Ishikawa (cell line): ENCODE results near the gene CYBA.

Experiments
- CEBPB ChIP-seq: IDR thresholded peaks from 2 replicates; pipeline ENCODE4 v1.6.1; 2012
- CREB1 ChIP-seq: IDR thresholded peaks from 2 replicates; pipeline ENCODE4 v1.6.1; 2012; ENCODE audit warnings: low read depth
- EGR1 ChIP-seq: IDR thresholded peaks from 2 replicates; pipeline ENCODE4 v1.6.1; 2012
- EP300 ChIP-seq: IDR thresholded peaks from 2 replicates; pipeline ENCODE4 v1.6.1; 2012; ENCODE audit warnings: borderline replicate concordance
- FOXM1 ChIP-seq: IDR thresholded peaks from 2 replicates; pipeline ENCODE4 v1.6.1; 2012; ENCODE audit warnings: low read depth, borderline replicate concordance
- NFIC ChIP-seq: IDR thresholded peaks from 2 replicates; pipeline ENCODE4 v1.6.1; 2012
- RAD21 ChIP-seq: IDR thresholded peaks from 2 replicates; pipeline ENCODE4 v1.6.1; 2012; ENCODE audit warnings: low read depth
- TAF1 ChIP-seq: IDR thresholded peaks from 2 replicates; pipeline ENCODE4 v1.6.1; 2012; ENCODE audit warnings: low read depth, mild to moderate bottlenecking
- TCF12 ChIP-seq: IDR thresholded peaks from 2 replicates; pipeline ENCODE4 v1.6.1; 2012; ENCODE audit warnings: low read depth
- TEAD4 ChIP-seq: IDR thresholded peaks from 2 replicates; pipeline ENCODE4 v1.6.1; 2012
- YY1 ChIP-seq: IDR thresholded peaks from 2 replicates; pipeline ENCODE4 v1.6.1; 2012; ENCODE audit warnings: low read depth
- ZBTB7A ChIP-seq: IDR thresholded peaks from 2 replicates; pipeline ENCODE4 v1.6.1; 2012; ENCODE audit warnings: low read depth
- TF ChIP-seq, protein P1 (sequence below): IDR thresholded peaks from 2 replicates; pipeline ENCODE4 v1.6.1; 2012
- TF ChIP-seq, protein P2 (sequence below): IDR thresholded peaks from 2 replicates; pipeline ENCODE4 v1.6.1; 2012
- TF ChIP-seq, protein P3 (sequence below): IDR thresholded peaks from 2 replicates; pipeline ENCODE4 v1.6.1; 2012; ENCODE audit warnings: low read depth, mild to moderate bottlenecking

The CYBA gene

DNA sequence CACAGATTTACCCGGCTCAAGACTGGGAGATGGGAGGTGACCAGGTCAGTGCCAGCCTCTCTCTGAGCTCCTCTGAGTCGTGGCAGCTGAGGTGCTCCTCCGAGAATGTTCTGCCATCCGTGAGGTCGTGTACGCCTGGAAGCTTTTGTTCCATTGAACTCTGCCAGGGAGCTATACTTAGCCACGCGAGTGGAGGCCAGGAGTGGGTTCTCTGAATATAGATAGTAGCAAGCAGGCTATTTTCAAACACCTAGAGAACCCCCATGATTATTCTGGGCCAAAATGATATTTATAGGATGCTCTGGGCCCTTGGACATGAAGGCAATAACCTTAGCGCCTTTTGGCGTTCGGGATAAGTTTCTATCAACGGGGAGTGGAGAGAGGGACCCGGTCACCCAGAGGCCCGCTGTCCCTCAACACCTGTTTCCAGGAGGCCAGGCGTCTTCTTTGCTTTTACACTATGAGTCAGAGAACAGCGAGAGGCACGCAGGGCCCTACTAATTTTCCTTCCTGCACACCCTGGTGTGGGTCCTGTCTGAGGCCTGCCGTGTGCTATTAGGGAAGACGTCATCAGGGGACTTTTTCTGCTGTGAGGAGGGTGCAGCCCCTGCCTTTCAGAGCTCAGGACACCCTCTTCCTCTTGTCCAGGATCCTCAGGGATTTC is 23.0 kb upstream of the CYBA start:
- TF ChIP-seq EGR1 (no peak), YY1 (no peak), CREB1 (no peak), ZBTB7A (no peak)
- TF ChIP-seq, protein P1, sequence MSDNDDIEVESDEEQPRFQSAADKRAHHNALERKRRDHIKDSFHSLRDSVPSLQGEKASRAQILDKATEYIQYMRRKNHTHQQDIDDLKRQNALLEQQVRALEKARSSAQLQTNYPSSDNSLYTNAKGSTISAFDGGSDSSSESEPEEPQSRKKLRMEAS: no peak

DNA sequence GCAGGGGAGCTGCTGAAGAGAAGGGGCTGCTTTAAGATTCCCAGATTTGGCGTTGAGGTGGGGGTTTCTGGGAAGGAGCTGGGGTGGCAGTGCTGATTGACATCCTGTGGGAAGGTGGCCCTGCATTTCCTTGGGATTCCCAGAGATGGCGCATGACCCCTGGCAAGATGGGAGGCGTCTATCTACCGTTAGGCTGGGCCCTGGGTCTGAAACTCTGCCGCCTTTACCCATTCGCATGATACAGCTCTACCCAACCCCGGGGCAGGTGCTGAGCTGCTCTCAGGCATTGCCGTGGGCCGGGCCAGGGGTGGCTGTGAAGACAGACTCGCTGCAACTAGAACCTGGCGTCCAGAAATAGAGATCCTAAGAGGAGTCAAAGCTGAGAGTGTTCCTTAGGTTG is 21.9 kb upstream of the CYBA start:
- TF ChIP-seq TCF12: no peak
- TF ChIP-seq TAF1: no peak
- TF ChIP-seq, protein P1: no peak
- TF ChIP-seq RAD21: peak; percentile 29; the same call in 1 of the 2 replicates

DNA sequence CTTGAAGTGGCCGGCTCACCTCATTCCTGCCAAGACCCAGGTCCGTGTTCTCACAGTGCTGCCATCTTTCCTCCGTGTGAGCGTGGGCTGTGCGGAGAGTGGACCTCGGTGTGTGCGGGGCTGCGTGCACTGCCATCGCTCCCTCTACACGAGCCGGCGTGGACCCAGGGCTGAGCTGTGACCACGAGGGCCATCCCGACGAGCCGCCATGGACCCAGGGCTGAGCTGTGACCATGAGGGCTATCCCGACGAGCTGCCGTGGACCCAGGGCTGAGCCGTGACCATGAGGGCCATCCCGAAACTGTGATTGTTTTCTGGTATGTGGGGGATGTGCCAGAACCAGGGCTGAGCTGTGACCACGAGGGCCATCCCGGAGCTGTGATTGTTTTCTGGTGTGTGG is 21.0 kb upstream of the CYBA start:
- TF ChIP-seq TEAD4 (no peak), TAF1 (no peak), ZBTB7A (no peak)
- TF ChIP-seq, protein P1: no peak

DNA sequence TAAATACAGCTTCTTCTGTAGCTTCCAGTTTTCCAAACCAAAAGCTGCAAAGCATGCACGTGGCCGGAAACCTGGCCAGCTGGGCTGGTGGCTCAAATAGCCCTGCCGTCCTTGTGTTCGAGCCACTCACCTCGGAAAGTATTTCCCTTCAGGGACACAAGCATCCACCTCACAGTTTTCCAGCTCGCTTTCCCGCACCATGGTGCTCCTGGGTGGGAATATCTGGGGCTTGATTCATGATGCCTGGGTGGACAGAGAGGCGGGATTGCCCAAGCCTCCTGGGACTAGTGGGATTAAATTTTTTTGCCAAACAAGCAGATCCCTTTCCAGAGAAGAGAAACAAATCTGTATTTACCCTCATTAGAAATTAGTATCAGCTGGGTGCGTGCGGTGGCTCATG is 19.1 kb upstream of the CYBA start:
- TF ChIP-seq NFIC: no peak

DNA sequence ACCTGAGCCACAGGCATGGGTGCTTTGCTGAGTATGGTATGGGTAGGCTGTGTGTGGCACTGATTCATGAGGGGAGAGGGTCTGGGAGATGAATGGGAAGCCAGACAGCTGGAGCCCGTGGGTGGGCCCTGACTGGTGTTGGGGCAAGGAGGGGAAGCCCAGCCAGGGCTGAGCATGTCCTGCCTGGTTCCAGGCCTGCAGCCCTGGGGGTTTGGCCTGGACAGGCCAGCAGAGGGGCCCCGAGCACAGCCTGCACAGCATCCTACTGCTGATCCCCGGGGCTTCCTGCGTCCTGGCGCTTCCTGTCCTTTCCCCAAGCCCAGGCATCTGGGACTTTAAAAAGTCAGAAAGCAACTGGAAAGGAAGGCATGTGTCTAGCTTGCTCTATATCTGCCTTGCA is 16.6 kb upstream of the CYBA start:
- no peak for TF ChIP-seq NFIC
- TF ChIP-seq, protein P2, sequence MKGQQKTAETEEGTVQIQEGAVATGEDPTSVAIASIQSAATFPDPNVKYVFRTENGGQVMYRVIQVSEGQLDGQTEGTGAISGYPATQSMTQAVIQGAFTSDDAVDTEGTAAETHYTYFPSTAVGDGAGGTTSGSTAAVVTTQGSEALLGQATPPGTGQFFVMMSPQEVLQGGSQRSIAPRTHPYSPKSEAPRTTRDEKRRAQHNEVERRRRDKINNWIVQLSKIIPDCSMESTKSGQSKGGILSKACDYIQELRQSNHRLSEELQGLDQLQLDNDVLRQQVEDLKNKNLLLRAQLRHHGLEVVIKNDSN: no peak
- TF ChIP-seq CREB1: no peak
- no peak for TF ChIP-seq RAD21
- TF ChIP-seq, protein P1: no peak
- no peak for TF ChIP-seq EP300
- TF ChIP-seq EGR1: no peak
- TF ChIP-seq TCF12: no peak
- TF ChIP-seq TEAD4: no peak
- TF ChIP-seq FOXM1: no peak
- TF ChIP-seq, protein P3, sequence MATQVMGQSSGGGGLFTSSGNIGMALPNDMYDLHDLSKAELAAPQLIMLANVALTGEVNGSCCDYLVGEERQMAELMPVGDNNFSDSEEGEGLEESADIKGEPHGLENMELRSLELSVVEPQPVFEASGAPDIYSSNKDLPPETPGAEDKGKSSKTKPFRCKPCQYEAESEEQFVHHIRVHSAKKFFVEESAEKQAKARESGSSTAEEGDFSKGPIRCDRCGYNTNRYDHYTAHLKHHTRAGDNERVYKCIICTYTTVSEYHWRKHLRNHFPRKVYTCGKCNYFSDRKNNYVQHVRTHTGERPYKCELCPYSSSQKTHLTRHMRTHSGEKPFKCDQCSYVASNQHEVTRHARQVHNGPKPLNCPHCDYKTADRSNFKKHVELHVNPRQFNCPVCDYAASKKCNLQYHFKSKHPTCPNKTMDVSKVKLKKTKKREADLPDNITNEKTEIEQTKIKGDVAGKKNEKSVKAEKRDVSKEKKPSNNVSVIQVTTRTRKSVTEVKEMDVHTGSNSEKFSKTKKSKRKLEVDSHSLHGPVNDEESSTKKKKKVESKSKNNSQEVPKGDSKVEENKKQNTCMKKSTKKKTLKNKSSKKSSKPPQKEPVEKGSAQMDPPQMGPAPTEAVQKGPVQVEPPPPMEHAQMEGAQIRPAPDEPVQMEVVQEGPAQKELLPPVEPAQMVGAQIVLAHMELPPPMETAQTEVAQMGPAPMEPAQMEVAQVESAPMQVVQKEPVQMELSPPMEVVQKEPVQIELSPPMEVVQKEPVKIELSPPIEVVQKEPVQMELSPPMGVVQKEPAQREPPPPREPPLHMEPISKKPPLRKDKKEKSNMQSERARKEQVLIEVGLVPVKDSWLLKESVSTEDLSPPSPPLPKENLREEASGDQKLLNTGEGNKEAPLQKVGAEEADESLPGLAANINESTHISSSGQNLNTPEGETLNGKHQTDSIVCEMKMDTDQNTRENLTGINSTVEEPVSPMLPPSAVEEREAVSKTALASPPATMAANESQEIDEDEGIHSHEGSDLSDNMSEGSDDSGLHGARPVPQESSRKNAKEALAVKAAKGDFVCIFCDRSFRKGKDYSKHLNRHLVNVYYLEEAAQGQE: no peak
- no peak for TF ChIP-seq TAF1
- TF ChIP-seq YY1: no peak
- TF ChIP-seq ZBTB7A: no peak
- TF ChIP-seq CEBPB: no peak

DNA sequence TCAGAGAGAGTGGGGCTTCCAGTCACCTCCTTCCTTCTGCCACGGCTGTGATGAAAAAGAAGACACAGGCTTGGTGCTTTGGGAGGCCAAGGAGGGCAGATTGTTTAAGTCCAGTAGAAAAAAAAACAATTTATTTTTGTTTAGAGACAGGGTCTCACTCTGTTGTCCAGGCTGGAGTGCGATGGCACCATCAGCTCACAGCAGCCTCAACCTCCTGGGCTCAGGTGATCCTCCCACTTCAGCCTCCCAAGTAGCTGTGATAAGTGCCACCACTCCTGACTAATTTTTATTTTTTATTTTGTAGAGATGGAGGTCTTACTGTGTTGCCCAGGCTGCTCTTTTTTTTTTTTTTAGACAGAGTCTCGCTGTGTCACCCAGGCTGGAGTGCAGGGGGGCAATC is 14.7 kb upstream of the CYBA start:
- TF ChIP-seq, protein P3: no peak
- TF ChIP-seq RAD21: no peak

DNA sequence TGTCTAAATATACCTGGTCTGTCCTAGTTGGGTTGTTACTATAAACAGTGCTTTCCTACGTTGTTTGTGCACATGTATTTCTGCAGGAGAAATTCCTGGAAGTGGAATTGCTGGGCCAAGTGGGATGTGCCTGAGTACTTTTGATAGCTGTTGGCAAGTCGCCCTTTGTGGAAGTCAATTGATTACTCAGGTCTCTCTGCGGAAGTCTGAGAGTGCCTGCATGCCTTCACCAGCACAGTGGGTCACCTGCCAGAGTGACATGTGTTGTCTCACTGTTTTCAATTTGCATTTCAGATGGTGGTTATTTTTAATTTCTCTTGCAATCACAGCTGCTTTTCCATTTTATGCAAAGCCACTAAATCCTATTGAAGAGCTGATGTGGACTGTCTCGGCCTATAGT is 14.3 kb upstream of the CYBA start:
- TF ChIP-seq CEBPB (no peak), YY1 (no peak), TEAD4 (no peak), TAF1 (no peak), RAD21 (no peak), ZBTB7A (no peak), EP300 (no peak), EGR1 (no peak), TCF12 (no peak), NFIC (no peak), FOXM1 (no peak), CREB1 (no peak)
- TF ChIP-seq, protein P2: no peak
- TF ChIP-seq, protein P1: no peak
- TF ChIP-seq, protein P3: no peak
